ENCODE results near the gene ERG. TPM values are rescaled to one million over a fixed set of nuclear protein-coding genes. Genes with fewer than 3 reads are reported as not detected.

ERG gene
- total and polyA plus RNA-seq, 2 of the 8 experiments (the other 6 are each of a cell fraction or from before 2014, with no cell fraction given), result 1.0 to 3.0 TPM

GRCh38 chr21:38468989-38469388, 29.3 kb downstream of the ERG start:
- Histone ChIP-seq H3K27me3 (replicated peaks in 1 of 4; ENCODE audit: control insufficient read depth in 3 of 4, extremely low read depth in 1 of 4, insufficient read depth in 3 of 4, low read length in 3 of 4) (peaks cover 0 to 11% (median 3%) of the 10 kb centered on the region in 4 experiments; a peak in 4 of 7 replicates), H2BK12ac (ENCODE audit: low read depth, low read length) (no peak overlapping the region), H4K5ac (ENCODE audit: insufficient read length, low read depth, low read length) (no peak overlapping the region), H3K18ac (ENCODE audit: extremely low read depth, low read length) (no peak overlapping the region), H3K4ac (replicated peaks; ENCODE audit: insufficient read length, low read depth, low read length) (no peak overlapping the region), H3K36me3 (ENCODE audit: control insufficient read depth in 2 of 4, insufficient read depth in 4 of 4, low read length in 3 of 4) (no peaks in the 10 kb centered on the region), H2AFZ (ENCODE audit: low read length) (no peak overlapping the region), H3K4me2 (ENCODE audit: insufficient read depth in 1 of 2, low read depth in 2 of 2, low read length in 2 of 2) (no peak overlapping the region), H3K79me1 (ENCODE audit: low read depth, low read length) (no peaks in the 10 kb centered on the region), H3K23me2 (ENCODE audit: low read depth, low read length) (no peaks in the 10 kb centered on the region), H2AK5ac (ENCODE audit: low read depth, low read length) (no peak overlapping the region), H3K14ac (ENCODE audit: insufficient read length) (no peak overlapping the region), H3K56ac (replicated peaks; ENCODE audit: insufficient read length, low read depth, low read length) (no peak overlapping the region), H3K23ac (ENCODE audit: insufficient read length) (no peak overlapping the region), H4K20me1 (replicated peaks in 1 of 2; ENCODE audit: control insufficient read depth in 1 of 2, insufficient read depth in 2 of 2, low read length in 2 of 2) (no peaks in the 10 kb centered on the region), H2BK20ac (ENCODE audit: low read length) (no peak overlapping the region), H3K4me1 (replicated peaks in 1 of 4; ENCODE audit: control insufficient read depth in 3 of 4, insufficient read depth in 4 of 4, low read length in 3 of 4) (peaks cover 0 to 9% (median 6%) of the 10 kb centered on the region in 4 experiments; a peak in 5 of 7 replicates), H4K8ac (ENCODE audit: extremely low read depth, insufficient read depth, low read length) (no peak overlapping the region), H3K9me3 (ENCODE audit: insufficient read depth in 2 of 2, low read depth in 1 of 2, low read length in 1 of 2) (no peaks in the 10 kb centered on the region), H3K79me2 (ENCODE audit: control insufficient read depth in 1 of 2, insufficient read depth in 2 of 2, low read length in 2 of 2) (no peaks in the 10 kb centered on the region), H3K9ac (replicated peaks in 1 of 4; ENCODE audit: extremely low read depth in 1 of 4, low read depth in 3 of 4, low read length in 3 of 4) (no peak overlapping the region), H3K4me3 (ENCODE audit: extremely low read depth in 1 of 4, insufficient read depth in 2 of 4, low read depth in 3 of 4, low read length in 4 of 4) (no peak overlapping the region), H2BK5ac (ENCODE audit: low read depth, low read length) (no peak overlapping the region), H4K91ac (replicated peaks; ENCODE audit: insufficient read length, low read length) (no peak overlapping the region), H2BK120ac (replicated peaks; ENCODE audit: low read depth, low read length) (no peak overlapping the region), H3K27ac (ENCODE audit: low read depth, low read length) (no peak overlapping the region), H2BK15ac (ENCODE audit: low read length) (no peak overlapping the region)
- CTCF ChIA-PET (ENCODE audit: partially characterized antibody), result interaction anchor here (0.9 to 1.7 kb wide), 4 partner anchors 20 to 668 kb away, joined by 3 to 4 read pairs (median 3); no protein-coding TSS in a partner anchor
- FAIRE-seq (no peak), DNase-seq (ENCODE audit: low read depth in 1 of 2, low spot score in 2 of 2) (no peak)
- WGBS, 2 experiments (ENCODE audit: extremely low coverage in 1 of 2, insufficient coverage in 1 of 2, insufficient read length in 1 of 2, insufficient replicate concordance in 2 of 2, low coverage in 1 of 2, low lambda C conversion rate in 2 of 2, missing lambda C conversion rate in 1 of 2), result 98% methylated on average over 4 of the region's 4 CpGs; no CpG with 5 or more reads in 1 of the 2 experiments
- TF ChIP-seq ASH2L (IDR thresholded peaks at IDR 0.05; ENCODE audit: low read length) (no peak), EP300 (IDR thresholded peaks at IDR 0.05; ENCODE audit: borderline replicate concordance in 1 of 2, low read depth in 2 of 2, low read length in 2 of 2) (no peak), TAF7 (optimal IDR thresholded peaks at IDR 0.05; ENCODE audit: borderline replicate concordance, low read depth, low read length) (no peak), PHF8 (conservative IDR thresholded peaks at IDR 0.05; ENCODE audit: low read depth, low read length) (no peak), EZH2 (IDR thresholded peaks at IDR 0.05; ENCODE audit: low read depth, low read length, severe bottlenecking) (no peak), NANOG (IDR thresholded peaks at IDR 0.05; ENCODE audit: insufficient read depth, low read depth, low read length, poor library complexity, severe bottlenecking) (no peak)
- POLR2A ChIA-PET (ENCODE audit: partially characterized antibody), result no interaction called here

Measured in H1 (cell line).